GM18508 (cell line): ENCODE measurements around the gene SDR42E2.
"Not testable (repeated sequence)": the region's sequence is repeated elsewhere in the genome, so short reads cannot be mapped to it uniquely, and the experiment has no call there.

ENCODE experiments used
- ATAC-seq: cut with Tn5 transposase; IDR thresholded peaks from one replicate; pipeline ENCODE4 v1.9.1; 2021; ENCODE audit warnings: moderate number of reproducible peaks; ENCODE audit not compliant: insufficient read depth, unreplicated experiment

The SDR42E2 gene

DNA sequence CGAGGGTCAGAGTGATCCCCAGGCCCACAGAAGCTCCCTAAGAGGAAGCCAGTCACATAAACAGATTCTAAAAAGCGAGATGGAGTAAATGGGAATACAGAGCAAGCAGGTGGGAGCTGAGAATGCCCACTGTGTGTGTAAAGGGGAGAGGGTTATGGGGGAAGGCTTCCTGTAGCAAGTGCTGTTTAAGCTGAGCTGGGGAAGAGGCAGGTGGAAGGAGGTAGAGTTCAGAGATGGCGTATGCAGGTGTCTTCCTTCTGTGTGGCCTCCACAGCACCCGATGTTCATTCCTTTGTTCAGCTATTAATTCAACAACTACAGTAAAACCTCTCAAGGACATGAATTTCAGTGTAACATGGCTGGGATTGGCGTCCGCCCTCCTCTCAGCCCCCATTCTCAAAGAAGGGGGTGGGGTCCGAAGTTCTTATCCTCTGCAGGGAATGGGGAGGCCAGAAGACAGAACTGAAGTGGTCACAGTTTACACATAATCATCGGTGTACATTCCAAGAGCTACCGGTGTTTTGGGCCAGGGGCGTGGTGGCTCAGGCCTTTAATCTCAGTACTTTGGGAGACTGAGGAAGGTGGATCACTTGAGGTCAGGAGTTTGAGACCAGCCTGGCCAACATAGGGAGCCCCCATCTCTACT is 45.5 kb downstream of the SDR42E2 start:
- no peak for ATAC-seq

DNA sequence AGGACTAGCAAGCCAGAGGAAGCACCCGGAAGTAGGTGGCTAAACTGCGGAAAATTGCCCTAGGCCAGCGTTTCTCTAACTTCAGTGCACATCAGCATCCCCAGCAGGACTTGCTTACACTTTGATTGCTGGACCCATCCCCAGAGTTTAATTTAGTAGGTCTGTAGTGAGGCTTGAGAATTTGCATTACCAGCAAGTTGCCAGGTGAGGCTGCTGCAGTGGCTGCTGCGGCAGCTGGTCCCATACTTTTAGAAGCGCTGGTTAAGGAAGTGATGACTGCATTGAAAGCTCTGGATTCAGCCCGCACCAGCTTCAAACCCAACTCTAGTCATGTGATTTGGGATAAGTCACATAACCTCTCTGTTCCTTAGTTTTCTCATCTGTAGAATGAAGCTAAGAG is 48.0 kb downstream of the SDR42E2 start:
- no peak for ATAC-seq

DNA sequence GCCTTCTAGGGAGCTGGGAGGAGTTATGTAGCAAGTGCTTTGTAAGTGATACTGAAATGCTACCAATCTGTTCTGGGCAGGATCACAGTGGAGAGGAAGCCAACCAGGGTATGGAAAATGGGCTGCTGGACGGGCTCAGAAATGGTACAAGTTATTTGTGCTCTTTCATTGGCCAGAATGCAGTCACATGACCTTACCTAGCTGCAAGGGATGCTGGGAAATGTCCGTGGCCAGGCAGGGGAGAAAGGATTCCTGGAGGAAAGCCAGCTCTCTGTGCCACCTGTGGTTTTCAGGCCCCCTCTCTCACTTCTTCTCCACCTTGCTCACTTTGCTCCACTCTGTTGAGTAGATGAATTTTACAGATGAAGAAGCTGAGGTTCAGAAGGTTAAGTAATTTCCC is 48.5 kb downstream of the SDR42E2 start:
- ATAC-seq, result no peak

- ATAC-seq, result no peak
These were observed 50.9 kb downstream of the SDR42E2 start for GRCh38 chr16:22213236-22213635.

DNA sequence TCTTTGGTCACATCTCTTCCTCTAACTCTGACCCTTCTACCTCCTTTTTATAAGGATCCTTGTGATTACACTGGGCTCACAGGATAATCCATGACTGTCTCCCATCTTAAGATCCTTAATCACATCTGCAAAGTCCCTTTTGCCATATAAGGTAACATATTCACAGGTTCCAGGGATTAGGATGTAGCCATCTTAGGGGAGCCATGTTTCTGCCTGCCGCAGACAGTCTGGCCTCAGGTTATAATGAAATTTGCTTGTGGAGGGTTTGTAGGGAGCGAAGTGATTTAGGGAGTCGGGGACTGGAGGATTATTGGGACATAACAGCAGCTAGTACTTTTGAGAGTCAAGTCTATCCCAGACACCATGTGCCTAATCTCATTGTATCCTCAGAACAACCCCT is 51.5 kb downstream of the SDR42E2 start:
- no peak for ATAC-seq

GRCh38 chr16:22214402-22214801 is 52.1 kb downstream of the SDR42E2 start:
- ATAC-seq, result no peak

DNA sequence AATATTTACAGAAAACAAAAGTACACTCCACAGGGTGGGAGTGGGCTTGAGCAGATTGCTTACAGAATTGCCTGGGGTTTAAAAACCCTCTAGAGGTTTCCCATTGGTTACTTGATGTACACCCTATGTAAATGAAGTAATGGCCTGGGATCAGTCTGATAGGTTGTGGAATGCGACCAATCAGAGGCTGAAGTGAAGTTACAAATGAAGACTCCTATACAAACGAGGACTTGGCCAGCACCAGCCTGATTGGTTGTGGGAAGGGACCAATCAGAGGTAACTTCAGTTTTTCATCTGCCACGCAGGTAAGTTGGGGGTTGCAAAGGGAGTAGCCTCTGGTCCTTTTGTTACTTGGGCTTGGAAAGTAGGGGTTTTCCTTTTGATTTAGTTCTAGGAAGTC is 52.6 kb downstream of the SDR42E2 start:
- no peak for ATAC-seq

DNA sequence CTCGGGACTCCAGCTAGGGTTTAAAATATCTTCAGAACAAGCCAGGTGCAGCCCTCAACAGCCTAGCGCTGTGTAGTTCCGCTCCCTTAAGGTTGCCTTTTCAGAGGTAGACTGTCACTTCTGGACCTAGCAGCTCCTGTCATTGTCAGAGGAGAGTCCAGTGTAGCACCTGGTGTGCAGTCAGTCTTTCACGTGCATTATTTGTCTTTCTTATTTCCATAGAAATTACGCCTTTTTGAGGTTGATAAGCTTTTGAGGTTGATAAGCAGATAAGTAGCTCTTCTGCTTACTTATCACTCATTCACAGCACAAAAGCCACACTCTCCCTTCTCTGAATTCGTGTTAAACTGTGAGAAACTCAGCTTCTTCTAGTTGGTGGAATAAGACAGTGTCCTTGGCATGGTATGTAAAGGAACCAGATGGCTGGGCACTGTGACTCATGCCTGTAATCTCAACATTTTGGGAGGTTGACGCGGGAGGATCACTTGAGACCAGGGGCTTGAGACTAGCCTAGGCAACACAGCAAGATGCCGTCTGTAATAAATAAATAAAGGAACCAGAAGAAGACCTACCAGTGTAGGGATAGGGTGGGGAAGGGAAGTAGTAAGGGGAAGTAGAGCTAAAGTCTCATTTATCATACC is 54.0 kb downstream of the SDR42E2 start:
- no peak for ATAC-seq

GRCh38 chr16:22216832-22217225 is 54.5 kb downstream of the SDR42E2 start:
- ATAC-seq, result not testable (repeated sequence)

DNA sequence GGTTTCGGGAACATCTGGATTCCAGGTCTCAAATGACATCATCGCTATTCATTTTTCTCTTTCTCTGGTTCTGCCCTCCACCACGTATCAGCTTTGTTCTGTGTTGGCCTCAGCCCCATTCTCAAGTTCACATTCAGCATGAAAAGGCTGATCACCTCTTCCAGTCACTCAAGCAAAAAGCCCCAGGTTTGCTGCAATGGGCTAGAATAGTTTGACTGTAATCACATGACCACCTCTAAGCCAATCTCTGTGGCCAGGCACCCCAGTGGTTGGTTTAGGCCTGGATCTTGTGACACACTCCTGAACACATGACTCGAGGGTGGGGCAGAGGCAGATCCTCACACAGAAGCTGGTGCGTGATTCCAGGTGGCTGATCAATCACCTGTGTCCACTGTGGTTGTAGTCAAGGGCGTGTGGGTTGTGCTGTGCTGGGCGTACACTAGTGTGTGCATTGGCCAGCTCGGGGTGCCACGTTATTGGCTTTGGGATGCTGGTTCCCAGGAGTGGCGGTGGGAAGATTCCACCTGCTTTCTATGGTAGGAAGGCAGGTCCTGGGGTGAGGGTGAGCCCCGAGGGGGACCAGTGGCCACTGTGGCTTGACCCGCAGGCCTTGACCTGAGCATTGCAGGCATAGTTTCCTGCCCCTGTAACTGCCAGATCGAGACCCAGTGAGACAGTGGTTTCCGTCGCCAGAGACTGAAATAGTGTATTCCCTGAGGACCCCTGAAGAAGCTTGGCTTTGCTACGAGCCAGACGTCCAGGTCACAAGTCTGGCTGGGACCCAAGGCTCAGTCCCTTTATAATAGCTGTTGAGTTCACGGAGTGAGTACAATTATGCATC is 55.8 kb downstream of the SDR42E2 start:
- no peak for ATAC-seq

DNA sequence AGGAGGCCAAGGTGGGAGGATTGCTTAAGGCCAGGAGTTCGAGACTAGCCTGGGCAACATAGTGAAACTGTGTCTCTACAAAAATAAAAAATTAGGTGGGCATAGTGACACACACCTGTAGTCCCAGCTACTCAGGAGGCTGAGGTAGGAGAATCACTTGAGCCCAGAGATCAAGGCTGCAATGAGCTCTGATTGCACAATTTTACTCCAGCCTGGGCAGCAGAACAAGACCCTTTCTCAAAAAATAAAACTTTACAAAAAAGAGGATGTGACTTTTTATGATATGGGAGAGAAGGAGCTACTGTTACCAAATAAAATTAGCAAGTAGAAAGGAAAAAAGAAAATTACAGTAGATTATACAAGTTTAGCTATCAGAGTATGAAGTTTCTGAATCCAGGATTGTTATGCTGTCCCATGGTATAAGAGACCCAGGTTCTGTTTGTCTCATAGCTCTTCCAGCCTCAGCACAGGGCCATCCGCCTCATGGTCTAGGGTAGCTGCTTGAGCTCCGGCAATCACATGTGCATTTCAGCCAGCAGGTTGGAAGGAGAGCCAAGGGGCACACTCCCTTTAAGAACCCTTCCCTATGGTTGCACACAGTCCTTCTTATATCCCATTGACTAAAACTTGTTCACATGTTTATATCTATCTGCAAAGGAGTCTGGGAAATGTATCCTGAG is 57.2 kb downstream of the SDR42E2 start:
- no peak for ATAC-seq

GRCh38 chr16:22220069-22220440 is 57.7 kb downstream of the SDR42E2 start:
- no peak for ATAC-seq

DNA sequence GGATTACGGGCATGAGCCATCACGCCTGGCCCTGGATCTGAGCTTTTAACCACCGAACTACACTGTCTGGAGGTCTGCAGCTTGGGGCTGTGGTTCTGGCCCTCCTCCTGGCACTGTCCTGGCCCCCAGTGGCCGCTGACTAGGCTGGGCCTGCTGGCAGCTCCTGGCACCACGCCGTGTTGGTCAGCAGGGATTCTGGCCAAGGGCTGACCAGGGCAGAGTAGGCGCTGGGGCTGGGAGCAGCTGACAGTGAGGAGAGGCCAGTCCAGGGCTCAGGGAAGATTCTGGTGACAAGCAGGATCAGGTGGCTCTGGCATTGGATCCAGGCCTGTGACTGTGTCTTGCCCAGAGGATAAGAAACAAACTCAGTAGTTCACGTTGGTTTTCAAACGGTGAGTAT is 58.4 kb downstream of the SDR42E2 start:
- ATAC-seq, result no peak

GRCh38 chr16:22222006-22222405 is 59.7 kb downstream of the SDR42E2 start:
- ATAC-seq, result no peak

- no peak for ATAC-seq
These were observed 60.7 kb downstream of the SDR42E2 start for GRCh38 chr16:22222998-22223397.

DNA sequence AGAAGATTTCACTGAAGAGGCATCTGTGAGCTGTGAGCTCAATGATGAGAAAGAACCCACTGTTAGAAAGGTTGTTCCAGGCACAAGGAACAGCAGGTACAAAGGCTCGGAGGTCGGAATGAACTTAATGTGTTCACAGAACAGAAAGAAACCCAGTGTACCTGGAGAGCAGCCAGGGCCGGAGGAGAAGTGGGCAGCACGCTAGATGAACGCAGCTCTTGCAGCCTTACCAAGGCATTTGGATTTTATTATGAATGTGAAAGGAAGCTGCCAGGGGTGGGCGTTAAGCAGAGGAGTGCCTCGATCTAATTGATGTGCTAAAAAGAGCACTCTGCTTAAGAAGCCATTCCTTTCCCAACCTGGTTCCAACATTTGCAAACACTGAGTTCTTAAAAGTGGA is 62.8 kb downstream of the SDR42E2 start:
- ATAC-seq, result no peak

GRCh38 chr16:22229889-22230288 is 67.6 kb downstream of the SDR42E2 start:
- no peak for ATAC-seq

DNA sequence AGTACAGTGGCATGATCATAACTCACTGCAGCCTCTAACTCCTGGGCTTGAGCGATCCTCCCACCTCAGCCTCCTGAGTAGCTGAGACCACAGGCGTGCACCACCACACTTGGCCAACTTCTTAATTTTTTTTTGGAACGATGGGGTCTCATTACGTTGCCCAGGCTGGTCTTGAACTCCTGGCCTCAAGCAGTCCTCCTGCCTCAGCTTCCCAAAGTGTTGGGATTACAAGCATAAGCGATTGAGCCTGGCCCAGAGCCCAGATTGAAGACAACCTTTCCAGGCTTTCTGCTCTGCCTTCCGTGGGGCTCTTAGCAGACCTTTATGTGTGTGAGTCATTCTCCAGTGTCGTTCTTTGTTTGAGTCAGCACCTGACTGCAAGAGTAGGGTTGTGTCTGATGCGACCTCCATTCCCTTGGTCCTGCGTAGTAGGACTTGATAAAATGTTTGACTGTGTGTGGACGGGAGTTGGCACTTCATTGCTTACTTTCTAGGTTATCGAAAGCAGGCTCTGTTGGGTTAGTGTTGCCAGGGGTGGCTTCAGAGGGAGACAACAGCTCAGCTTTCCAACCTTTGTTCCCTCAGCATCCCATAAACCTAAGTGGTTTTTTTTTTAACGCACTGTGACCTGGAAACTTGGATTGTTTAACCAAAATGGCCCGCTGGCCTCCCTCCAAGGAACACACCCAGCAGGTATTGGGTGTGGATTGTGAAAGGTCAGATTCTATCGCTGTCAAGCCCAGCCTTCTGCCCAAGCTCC is 70.2 kb downstream of the SDR42E2 start:
- no peak for ATAC-seq

- no peak for ATAC-seq
These were observed 70.7 kb downstream of the SDR42E2 start for GRCh38 chr16:22233037-22233372.
